ENCODE data around the gene EIF2AK3.

DNA sequence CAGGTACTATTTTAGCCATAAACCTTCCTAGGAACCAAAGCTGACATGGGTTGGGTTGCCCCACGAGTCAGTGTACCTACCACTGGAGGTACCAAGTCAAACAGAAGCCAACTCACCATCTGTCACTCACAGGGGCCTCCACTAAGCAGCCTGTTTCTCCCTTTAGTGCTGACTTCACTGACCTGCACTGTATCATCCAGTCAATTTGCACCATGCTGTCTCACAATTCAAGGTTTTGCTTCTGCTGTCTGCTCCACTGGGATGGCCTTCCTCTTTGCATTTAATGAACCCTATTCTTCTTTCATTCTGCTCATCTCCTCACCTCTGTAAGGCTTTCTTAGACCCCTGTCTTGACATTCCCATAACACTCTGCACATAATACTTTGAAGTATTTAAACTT is 47.2 kb downstream of the EIF2AK3 start:
- TF ChIP-seq POLR2A (IDR thresholded peaks at IDR 0.05; ENCODE audit: insufficient read depth in 1 of 2, low read depth in 2 of 2, low read length in 2 of 2) = no peak
- TF ChIP-seq PHB2 (IDR thresholded peaks at IDR 0.05; ENCODE audit: partially characterized antibody) = no peak
- TF ChIP-seq SMC3 (IDR thresholded peaks at IDR 0.05; ENCODE audit: low read length) = no peak
- no peak for TF ChIP-seq BRF2 (CRISPR knock-in tag; IDR thresholded peaks at IDR 0.05)
- TF ChIP-seq, protein P1, sequence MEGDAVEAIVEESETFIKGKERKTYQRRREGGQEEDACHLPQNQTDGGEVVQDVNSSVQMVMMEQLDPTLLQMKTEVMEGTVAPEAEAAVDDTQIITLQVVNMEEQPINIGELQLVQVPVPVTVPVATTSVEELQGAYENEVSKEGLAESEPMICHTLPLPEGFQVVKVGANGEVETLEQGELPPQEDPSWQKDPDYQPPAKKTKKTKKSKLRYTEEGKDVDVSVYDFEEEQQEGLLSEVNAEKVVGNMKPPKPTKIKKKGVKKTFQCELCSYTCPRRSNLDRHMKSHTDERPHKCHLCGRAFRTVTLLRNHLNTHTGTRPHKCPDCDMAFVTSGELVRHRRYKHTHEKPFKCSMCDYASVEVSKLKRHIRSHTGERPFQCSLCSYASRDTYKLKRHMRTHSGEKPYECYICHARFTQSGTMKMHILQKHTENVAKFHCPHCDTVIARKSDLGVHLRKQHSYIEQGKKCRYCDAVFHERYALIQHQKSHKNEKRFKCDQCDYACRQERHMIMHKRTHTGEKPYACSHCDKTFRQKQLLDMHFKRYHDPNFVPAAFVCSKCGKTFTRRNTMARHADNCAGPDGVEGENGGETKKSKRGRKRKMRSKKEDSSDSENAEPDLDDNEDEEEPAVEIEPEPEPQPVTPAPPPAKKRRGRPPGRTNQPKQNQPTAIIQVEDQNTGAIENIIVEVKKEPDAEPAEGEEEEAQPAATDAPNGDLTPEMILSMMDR (CRISPR knock-in tag; IDR thresholded peaks at IDR 0.05) = no peak
